ES-I3 (cell line): ENCODE measurements around the gene CDK5RAP3.
A peak's percentile ranks its signal among the peaks of the same experiment; 100 is the strongest.
"Not testable (repeated sequence)": the region's sequence is repeated elsewhere in the genome, so short reads cannot be mapped to it uniquely, and the experiment has no call there.

Experiments used
- H3K36me3 ChIP-seq: 2 replicates; pipeline ENCODE4 v1.6.1; 2013; ENCODE audit warnings: mild to moderate bottlenecking, low read length, control low read depth, moderate library complexity; ENCODE audit not compliant: insufficient read depth
- H3K4me1 ChIP-seq: 2 replicates; pipeline ENCODE4 v1.6.1; 2013; ENCODE audit warnings: mild to moderate bottlenecking, control low read depth, low read length; ENCODE audit not compliant: insufficient read depth
- H3K9ac ChIP-seq: 2 replicates; pipeline ENCODE4 v1.6.1; 2013; ENCODE audit warnings: low read depth, mild to moderate bottlenecking, low read length, moderate library complexity
- H3K9me3 ChIP-seq: 2 replicates; pipeline ENCODE4 v1.6.1; 2013; ENCODE audit warnings: mild to moderate bottlenecking, low read length, moderate library complexity; ENCODE audit not compliant: control insufficient read depth, insufficient read depth

Gene CDK5RAP3, protein sequence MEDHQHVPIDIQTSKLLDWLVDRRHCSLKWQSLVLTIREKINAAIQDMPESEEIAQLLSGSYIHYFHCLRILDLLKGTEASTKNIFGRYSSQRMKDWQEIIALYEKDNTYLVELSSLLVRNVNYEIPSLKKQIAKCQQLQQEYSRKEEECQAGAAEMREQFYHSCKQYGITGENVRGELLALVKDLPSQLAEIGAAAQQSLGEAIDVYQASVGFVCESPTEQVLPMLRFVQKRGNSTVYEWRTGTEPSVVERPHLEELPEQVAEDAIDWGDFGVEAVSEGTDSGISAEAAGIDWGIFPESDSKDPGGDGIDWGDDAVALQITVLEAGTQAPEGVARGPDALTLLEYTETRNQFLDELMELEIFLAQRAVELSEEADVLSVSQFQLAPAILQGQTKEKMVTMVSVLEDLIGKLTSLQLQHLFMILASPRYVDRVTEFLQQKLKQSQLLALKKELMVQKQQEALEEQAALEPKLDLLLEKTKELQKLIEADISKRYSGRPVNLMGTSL

DNA sequence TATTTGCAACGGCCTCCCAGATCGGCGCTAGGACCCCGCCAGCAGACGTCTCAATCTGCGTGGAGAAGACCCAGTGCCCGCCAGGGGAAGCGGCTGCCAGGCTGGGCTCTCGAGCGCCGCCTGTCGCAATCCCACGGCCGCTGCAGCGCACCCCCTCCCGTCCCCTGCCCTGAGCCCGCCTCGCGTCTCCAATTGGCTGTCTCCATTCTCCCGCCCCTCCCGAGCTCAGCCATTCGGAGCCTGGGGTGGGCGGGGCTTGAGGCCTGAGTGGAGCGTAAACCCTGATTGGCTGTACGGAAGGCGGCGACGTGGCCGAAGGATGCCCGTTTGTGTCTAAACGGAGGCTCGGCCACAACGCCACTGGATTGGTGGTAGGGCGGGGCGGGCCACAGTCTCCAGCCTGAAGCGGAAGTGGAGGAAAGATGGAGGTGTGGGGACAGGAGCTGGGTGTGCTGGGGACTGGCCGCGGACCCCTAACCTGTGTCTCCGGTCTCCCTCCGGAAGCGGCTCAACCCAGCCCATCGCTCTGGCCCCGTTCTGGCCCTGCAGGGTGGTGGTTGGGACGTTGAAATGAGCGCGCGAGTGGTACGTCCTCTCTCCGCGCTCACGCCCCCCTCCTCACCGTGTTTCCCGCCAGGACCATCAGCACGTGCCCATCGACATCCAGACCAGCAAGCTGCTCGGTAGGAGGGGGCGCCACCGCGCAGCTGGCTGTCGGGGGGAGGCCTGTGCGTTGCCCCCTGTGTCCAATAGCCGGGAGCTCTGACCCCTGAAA is at the start of gene CDK5RAP3:
TSS of gene CDK5RAP3 (plus strand) at position 389 of the 775 bp plus-strand sequence. CDS start at position 423, 34 bp downstream.
- peaks cover 9% of the 10 kb centered on the region; the same call in 1 of the 2 replicates for H3K36me3 ChIP-seq
- no peaks in the 10 kb centered on the region; the same call in 1 of the 2 replicates for H3K9me3 ChIP-seq
- peak within 1 kb of the TSS; percentile 86 for H3K9ac ChIP-seq
- peaks cover 5% of the 10 kb centered on the region; the same call in 1 of the 2 replicates for H3K4me1 ChIP-seq

DNA sequence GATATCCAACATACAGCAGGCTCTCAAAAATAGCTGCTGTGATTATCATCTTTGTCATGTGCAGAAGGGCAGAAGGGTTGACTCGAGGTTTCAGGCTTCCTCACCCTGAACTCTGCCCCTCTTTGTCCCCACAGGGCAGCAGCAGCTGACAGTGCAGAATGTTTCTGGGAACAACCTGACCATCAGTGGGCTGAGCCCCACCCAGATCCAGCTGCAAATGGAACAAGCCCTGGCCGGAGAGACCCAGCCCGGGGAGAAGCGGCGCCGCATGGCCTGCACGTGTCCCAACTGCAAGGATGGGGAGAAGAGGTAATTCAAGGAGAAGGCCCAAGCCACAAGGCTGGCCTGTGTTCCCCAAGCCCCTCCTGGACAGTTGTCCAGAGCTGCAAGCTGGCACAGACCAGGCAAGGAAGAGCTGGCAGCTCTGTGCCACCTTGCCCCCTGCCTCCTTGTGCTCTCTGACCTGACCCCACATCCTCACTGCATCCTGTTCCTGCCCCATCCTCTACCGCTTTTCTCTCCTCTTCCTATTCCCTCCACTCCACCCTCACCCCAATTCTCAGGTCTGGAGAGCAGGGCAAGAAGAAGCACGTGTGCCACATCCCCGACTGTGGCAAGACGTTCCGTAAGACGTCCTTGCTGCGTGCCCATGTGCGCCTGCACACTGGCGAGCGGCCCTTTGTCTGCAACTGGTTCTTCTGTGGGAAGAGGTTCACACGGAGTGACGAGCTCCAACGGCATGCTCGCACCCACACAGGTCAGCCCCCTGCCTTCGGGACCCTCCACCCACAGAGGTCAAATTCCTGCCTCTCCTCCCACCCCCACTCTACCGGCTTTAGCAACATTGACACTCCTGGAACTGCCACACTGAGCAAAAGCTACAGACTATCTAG is 45.9 kb upstream of the CDK5RAP3 start:
- Histone ChIP-seq H3K36me3 (peaks cover 3% of the 10 kb centered on the region; the same call in 1 of the 2 replicates), H3K4me1 (no peaks in the 10 kb centered on the region), H3K9me3 (no peaks in the 10 kb centered on the region), H3K9ac (no peak overlapping the region)

DNA sequence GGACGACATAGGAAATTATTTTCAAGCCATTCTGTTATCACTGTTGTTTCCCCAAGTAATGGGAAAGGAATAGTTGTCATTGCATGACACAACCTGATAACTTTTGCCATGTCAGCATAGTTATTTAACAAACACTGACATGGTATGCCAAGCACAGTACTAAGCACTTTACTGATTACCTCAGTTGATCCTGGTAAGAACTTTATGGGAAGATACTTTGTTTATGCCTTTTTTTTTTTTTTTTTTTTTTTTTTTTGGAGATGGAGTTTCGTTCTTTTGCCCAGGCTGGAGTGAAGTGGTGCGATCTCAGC is 45.3 kb upstream of the CDK5RAP3 start:
- Histone ChIP-seq H3K4me1 (no peaks in the 10 kb centered on the region), H3K9ac (no peak overlapping the region), H3K9me3 (no peaks in the 10 kb centered on the region), H3K36me3 (peaks cover 3% of the 10 kb centered on the region; the same call in 1 of the 2 replicates)

DNA sequence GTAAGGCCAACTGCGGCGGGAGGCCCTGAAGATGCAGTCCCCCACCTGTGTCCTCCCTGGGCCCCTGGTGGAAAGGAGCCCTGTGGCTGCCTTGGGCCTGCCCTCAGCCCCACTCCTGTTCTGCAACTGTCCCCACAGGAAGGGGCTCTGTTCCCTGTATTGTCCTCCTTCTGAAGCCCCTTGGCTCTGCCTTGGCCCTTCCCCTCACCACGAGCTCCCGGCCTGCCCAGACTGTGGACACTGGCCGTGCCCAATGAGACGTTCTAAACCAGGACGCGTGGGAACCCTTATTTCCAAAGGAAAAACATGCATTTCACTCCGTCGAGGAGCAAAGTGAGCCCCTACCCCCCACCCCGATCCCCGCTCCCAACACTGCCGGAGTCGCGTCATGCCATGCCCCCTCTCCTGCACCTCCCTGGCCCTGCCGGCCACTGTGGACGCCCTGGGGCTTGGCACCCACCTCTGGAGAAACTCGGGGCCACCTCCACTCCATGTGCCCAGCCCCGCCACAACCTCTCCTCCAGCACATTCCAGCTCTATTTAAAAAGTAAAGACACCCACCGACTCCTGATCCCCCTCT is 43.0 kb upstream of the CDK5RAP3 start:
- Histone ChIP-seq H3K9ac (no peak overlapping the region), H3K9me3 (no peaks in the 10 kb centered on the region), H3K36me3 (peaks cover 3% of the 10 kb centered on the region; the same call in 1 of the 2 replicates), H3K4me1 (no peaks in the 10 kb centered on the region)

DNA sequence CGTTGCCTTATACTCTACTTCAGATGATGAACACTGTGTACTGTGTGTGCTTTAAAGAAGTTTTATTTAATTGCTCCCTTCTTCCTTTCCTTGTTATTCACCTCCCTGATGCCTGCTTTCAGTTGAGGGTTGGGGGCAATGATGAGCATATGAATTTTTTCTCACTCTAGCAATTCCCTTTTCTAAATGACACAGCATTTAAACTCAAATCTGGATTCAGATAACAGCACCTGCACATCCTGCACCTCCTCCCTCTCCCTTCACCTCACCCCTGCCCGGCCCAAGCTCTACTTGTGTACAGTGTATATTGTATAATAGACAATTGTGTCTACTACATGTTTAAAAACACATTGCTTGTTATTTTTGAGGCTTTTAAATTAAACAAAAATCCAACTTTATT is 42.5 kb upstream of the CDK5RAP3 start:
- no peaks in the 10 kb centered on the region for H3K4me1 ChIP-seq
- H3K36me3 ChIP-seq = peaks cover 3% of the 10 kb centered on the region; the same call in 1 of the 2 replicates
- no peaks in the 10 kb centered on the region for H3K9me3 ChIP-seq
- no peak overlapping the region for H3K9ac ChIP-seq

DNA sequence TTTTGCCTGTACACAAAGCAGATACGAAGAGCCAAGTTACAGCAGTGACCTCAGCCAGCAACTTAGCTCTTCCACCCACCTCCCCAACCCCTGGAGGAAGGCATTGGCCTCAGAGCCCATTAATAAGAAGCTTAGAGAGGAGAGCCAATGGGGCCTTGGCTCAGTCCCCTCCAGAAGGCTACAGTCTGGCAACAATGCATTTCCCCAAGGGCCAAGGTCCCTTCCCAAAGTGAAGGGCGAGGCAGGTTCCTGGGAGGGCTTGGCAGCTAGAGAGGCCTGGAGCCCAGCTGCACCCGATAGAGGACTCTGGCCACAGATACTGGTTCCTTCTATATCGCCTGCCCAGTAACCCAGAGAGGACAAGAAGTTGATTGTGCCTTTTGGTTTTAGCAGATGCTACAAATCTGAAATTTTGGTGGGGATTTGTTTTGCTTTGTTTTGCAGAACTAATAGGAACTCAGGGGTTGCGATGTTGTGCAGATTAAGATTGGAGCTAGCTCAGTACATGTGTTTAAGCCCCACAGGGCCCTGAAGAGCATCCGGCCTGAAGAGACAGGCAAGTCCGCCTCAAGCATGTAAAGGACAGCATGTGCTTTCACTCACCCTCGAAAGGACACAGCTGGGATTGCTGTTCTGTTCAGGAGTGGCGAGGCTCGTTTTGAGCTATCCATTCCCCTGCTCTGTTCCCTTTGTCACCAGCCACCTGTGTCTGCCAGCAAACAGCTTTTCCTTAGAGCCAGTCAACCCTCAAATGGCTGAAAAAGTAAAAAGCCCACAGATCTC is 41.5 kb upstream of the CDK5RAP3 start:
- Histone ChIP-seq H3K9me3 (no peaks in the 10 kb centered on the region), H3K4me1 (no peaks in the 10 kb centered on the region), H3K9ac (no peak overlapping the region), H3K36me3 (peaks cover 3% of the 10 kb centered on the region; the same call in 1 of the 2 replicates)

DNA sequence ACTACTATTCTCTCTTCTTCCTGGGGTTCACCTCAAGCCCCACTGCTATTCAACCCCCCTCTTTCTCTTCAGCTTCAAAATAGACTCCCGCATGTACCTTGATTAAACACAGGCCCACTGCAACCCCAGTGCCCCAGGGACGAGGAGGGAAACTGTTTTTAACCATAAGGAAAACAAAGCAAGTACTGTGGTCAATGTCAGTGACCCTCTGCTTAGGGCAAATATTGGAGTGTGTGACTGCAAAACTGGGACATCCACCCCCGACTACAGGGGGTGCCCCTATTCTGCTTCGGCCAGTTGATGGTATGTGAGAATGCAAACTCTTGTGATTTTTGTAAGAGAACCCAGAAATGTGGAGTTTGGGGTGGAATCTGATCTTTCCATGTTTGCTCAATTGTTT is 39.1 kb upstream of the CDK5RAP3 start:
- no peak overlapping the region for H3K9ac ChIP-seq
- no peaks in the 10 kb centered on the region; the same call in 1 of the 2 replicates for H3K4me1 ChIP-seq
- H3K36me3 ChIP-seq = peaks cover 3% of the 10 kb centered on the region; the same call in 1 of the 2 replicates

DNA sequence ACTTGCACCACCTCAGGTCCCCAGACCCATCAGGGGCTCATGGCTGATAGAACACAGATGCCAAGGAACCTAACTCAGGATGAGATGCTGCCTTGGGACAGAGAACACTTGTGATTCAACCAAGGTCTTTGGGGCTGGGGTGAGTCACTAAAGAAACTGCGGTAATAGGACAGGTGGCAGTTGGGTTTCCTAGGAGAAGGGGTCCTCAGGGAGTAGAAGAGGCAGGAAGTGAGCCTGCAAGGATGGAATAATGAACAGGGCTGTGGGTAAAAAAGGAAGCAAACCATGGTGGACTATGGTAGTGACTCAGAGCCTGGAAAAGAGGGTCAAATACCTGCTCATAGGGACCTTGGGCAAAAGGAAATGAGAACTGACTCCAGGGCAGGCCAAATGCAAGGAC is 36.1 kb upstream of the CDK5RAP3 start:
- H3K4me1 ChIP-seq = no peaks in the 10 kb centered on the region; the same call in 1 of the 2 replicates
- H3K9ac ChIP-seq = no peak overlapping the region
- H3K36me3 ChIP-seq = no peaks in the 10 kb centered on the region; the same call in 1 of the 2 replicates
- H3K9me3 ChIP-seq = no peaks in the 10 kb centered on the region

More for the DNA sequence above, 39.1 kb upstream of the CDK5RAP3 start:
- H3K9me3 ChIP-seq = no peaks in the 10 kb centered on the region

DNA sequence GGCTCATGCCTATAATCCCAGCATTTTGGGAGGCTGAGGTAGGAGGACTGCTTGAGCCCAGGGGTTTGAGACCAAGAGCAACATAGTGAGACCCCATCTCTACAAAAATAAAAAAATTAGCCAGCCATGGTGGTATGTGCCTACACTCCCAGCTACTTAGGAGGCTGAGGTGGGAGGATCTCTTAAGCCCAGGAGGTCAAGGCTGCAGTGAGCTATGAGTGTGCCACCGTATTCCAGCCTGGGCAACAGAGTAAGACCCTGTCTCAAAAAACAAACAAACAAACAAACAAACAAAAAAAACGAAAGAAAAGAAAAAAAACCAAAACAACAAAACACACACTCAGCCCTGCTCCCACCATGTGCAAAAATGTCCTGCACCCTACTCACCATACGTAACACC is 35.4 kb upstream of the CDK5RAP3 start:
- not testable (repeated sequence) for H3K9me3 ChIP-seq, H3K36me3 ChIP-seq, H3K4me1 ChIP-seq, H3K9ac ChIP-seq

DNA sequence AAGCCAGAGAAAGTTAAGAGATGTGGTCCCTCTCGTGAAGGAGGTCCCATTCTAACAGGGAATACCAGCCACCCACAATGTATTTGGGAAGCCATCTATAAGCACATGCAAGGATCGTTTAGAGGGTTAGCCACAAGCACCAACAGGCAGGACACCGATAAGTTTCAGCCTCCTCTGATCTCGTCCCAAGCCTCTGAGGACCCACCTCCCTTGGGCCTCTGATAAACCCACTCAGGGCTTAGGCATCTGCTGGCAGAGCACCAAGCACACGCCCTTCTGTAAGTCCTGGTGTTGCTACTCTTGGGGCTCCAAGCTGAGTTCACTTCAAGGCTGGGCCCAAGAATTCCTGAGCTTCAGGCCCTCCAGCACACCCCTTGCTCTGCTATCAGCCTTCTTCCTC is 35.0 kb upstream of the CDK5RAP3 start:
- Histone ChIP-seq H3K9me3 (no peaks in the 10 kb centered on the region), H3K4me1 (no peaks in the 10 kb centered on the region; the same call in 1 of the 2 replicates), H3K36me3 (no peaks in the 10 kb centered on the region; the same call in 1 of the 2 replicates), H3K9ac (no peak overlapping the region)

DNA sequence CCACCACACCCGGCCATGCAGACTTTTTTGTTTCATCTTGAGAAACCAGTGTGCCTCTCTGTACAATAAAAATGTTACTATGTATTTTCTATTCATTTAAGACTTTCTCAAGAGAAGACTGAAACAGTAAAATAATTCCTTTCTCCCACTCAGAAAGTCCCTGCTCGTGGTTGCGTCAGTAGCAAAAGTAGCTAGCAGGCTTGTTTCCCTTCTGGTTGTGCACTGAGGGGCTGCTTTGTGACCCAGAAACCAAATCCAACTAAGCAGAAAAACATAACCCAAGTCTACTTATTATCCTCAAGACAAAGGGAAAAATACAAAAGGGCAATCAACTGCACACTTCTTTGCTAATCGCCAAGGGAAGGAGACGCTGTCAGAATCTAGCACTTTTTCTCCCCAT is 33.0 kb upstream of the CDK5RAP3 start:
- no peak overlapping the region for H3K9ac ChIP-seq
- H3K4me1 ChIP-seq = peaks cover 5% of the 10 kb centered on the region; the same call in 1 of the 2 replicates
- no peaks in the 10 kb centered on the region; the same call in 1 of the 2 replicates for H3K36me3 ChIP-seq
- no peaks in the 10 kb centered on the region for H3K9me3 ChIP-seq

DNA sequence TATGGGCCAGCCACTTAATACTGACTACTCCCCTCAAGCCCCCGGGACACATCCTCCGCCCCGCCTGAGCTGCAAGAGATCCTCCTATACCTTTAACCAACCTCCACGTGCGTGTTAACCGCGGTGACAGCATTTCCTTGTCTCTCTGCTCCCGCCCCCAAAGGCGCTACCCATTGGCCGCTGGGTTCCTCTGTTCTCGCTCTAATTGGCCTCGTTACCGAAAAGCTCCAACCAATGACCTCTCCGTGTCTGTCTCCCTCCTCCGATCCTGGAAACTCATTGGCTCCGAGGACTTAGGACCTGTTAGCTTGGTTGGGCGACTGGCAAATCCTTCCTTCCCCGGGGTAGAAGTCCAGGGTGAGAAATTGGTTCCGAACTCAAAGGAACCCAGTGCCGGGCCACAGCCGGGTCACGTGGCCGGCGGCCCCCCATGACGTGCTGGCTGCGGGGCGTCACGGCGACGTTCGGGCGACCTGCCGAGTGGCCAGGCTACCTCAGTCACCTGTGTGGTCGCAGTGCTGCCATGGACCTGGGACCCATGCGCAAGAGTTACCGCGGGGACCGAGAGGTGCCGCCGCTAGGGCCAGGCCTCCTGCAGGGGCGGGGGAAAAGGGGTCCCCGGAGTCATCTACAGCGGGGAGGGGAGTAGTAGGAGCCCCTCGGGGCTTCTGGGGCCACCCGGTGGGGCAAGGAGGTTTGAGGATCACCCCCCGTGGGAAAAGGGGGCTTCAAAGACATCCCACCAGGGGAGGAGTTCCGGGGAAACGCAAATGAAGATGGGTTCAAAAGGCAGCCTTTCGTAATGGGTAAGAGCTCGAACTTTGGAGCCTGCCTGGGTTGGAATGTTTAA is 29.4 kb upstream of the CDK5RAP3 start, which contains the start of gene PNPO:
TSS of gene PNPO (plus strand) at position 326 of the 850 bp plus-strand sequence. CDS start at position 431, 105 bp downstream.
- Histone ChIP-seq H3K4me1 (peaks cover 5% of the 10 kb centered on the region; the same call in 1 of the 2 replicates), H3K9ac (peak within 1 kb of the TSS; percentile 33; the same call in 1 of the 2 replicates), H3K36me3 (no peaks in the 10 kb centered on the region), H3K9me3 (no peaks in the 10 kb centered on the region)
